ENCODE data around the gene RAD23A. TPM values are rescaled to one million over a fixed set of nuclear protein-coding genes. Genes with fewer than 3 reads are reported as not detected.
"Not testable (repeated sequence)": the region's sequence is repeated elsewhere in the genome, so short reads cannot be mapped to it uniquely, and the experiment has no call there.

The RAD23A gene
- 100 to 1,000 TPM; 117 to 125 TPM for total RNA-seq
- 100 to 1,000 TPM in 2 of 3 donors, 10 to 100 TPM in 1; 78.0 to 114 (median 102) TPM for polyA plus RNA-seq
- total RNA-seq: 62.5 to 189 (median 95.2) reads per million in 6 experiments

GRCh38 chr19:12945479-12946091, at the start of gene RAD23A:
Gene RAD23A, plus strand, starts transcription at chr19:12945862. Its CDS starts 87 bp downstream, at chr19:12945949.
- DNase-seq (peak; percentile 96 to 99 (median 98)), ATAC-seq (peak; percentile 80 to 84)
- peaks cover 16 to 59% (median 48%) of the 10 kb centered on the region in 4 donors for H3K4me1 Mint-ChIP-seq
- no peaks in the 10 kb centered on the region for H3K9me3 Mint-ChIP-seq
- H3K27me3 Mint-ChIP-seq: peaks cover 0 to 2% (median 0%) of the 10 kb centered on the region in 5 donors
- peak within 1 kb of the TSS; percentile 90 to 99 (median 96) for H3K27ac Mint-ChIP-seq
- H3K36me3 Mint-ChIP-seq: peaks cover 0 to 75% (median 18%) of the 10 kb centered on the region in 3 donors
- POLR2A ChIA-PET: interaction anchor here (0.9 to 1.8 kb wide), 6 partner anchors 10 to 173 kb away, joined by 3 to 14 read pairs (median 5); partner anchors contain the start of genes FARSA, GADD45GIP1, NACC1 and SYCE2
- H3K4me3 Mint-ChIP-seq: peak within 1 kb of the TSS; percentile 86 to 99 (median 92)

GRCh38 chr19:12896460-12896859, 49.2 kb upstream of the RAD23A start:
- POLR2A ChIA-PET: interaction anchor here (1.3 to 3.2 kb wide), 4 partner anchors 12 to 58 kb away, joined by 3 to 15 read pairs (median 7); no protein-coding TSS in a partner anchor
- no peak for DNase-seq
- no peak for ATAC-seq
- Mint-ChIP-seq H3K36me3 (peaks cover 0 to 55% (median 9%) of the 10 kb centered on the region in 3 donors), H3K4me1 (peaks cover 3 to 20% (median 9%) of the 10 kb centered on the region in 4 donors), H3K9me3 (no peaks in the 10 kb centered on the region), H3K27me3 (no peaks in the 10 kb centered on the region), H3K27ac (no peak overlapping the region), H3K4me3 (no peak overlapping the region)

- ATAC-seq (peak in 1 of 2 donors; percentile 23), DNase-seq (no peak)
- Mint-ChIP-seq H3K36me3 (peaks cover 0 to 37% (median 7%) of the 10 kb centered on the region in 3 donors), H3K4me3 (no peak overlapping the region), H3K4me1 (peaks cover 0 to under 1% (median under 1%) of the 10 kb centered on the region in 4 donors), H3K27ac (peak overlapping the region in 2 of 10 donors; percentile 7 to 73), H3K9me3 (no peaks in the 10 kb centered on the region), H3K27me3 (no peaks in the 10 kb centered on the region)
- POLR2A ChIA-PET: interaction anchor here (0.6 to 1.9 kb wide), 3 partner anchors 9 to 201 kb away, joined by 3 to 7 read pairs (median 3); partner anchors contain the start of gene GCDH
Observed at GRCh38 chr19:12899891-12900518, 45.7 kb upstream of the RAD23A start.

- ATAC-seq: no peak
- Mint-ChIP-seq H3K4me1 (peaks cover 0 to 2% (median under 1%) of the 10 kb centered on the region in 4 donors), H3K36me3 (peaks cover 0 to 2% (median 0%) of the 10 kb centered on the region in 3 donors), H3K27ac (no peak overlapping the region), H3K27me3 (no peaks in the 10 kb centered on the region), H3K4me3 (no peak overlapping the region), H3K9me3 (no peaks in the 10 kb centered on the region)
- no peak for DNase-seq
- POLR2A ChIA-PET: interaction anchor here (0.6 to 2.1 kb wide), 2 partner anchors 16 to 36 kb away, joined by 4 to 7 read pairs; partner anchors contain the start of gene GCDH
Observed at GRCh38 chr19:12907166-12907565, 38.5 kb upstream of the RAD23A start.

GRCh38 chr19:12912571-12912970, 33.1 kb upstream of the RAD23A start:
- Mint-ChIP-seq H3K27me3 (no peaks in the 10 kb centered on the region), H3K4me3 (no peak overlapping the region), H3K36me3 (no peaks in the 10 kb centered on the region), H3K4me1 (peaks cover 13 to 37% (median 17%) of the 10 kb centered on the region in 4 donors), H3K9me3 (no peaks in the 10 kb centered on the region), H3K27ac (peak overlapping the region in 9 of 10 donors; percentile 23 to 98 (median 81))
- POLR2A ChIA-PET: interaction anchor here (0.5 to 12.8 kb wide), 11 partner anchors 9 to 148 kb away, joined by 3 to 122 read pairs (median 9); partner anchors contain the start of genes CALR, FARSA, GADD45GIP1 and GCDH
- DNase-seq (no peak), ATAC-seq (no peak)

- DNase-seq (no peak), ATAC-seq (no peak)
- no peaks in the 10 kb centered on the region for H3K27me3 Mint-ChIP-seq
- H3K9me3 Mint-ChIP-seq: no peaks in the 10 kb centered on the region
- H3K4me3 Mint-ChIP-seq: peak overlapping the region in 4 of 10 donors; percentile 10 to 82 (median 52)
- POLR2A ChIA-PET: interaction anchor here (0.5 to 12.8 kb wide), 16 partner anchors 10 to 204 kb away, joined by 3 to 122 read pairs (median 5); partner anchors contain the start of genes CALR, FARSA, GADD45GIP1 and GCDH
- H3K4me1 Mint-ChIP-seq: peaks cover 13 to 37% (median 17%) of the 10 kb centered on the region in 4 donors
- H3K27ac Mint-ChIP-seq: peak overlapping the region; percentile 93 to 99 (median 98)
- H3K36me3 Mint-ChIP-seq: no peaks in the 10 kb centered on the region
Observed at GRCh38 chr19:12913011-12913561, 32.6 kb upstream of the RAD23A start.

GRCh38 chr19:12913851-12914690, 31.6 kb upstream of the RAD23A start:
- Mint-ChIP-seq H3K27me3 (peaks cover 0 to under 1% (median 0%) of the 10 kb centered on the region in 5 donors), H3K27ac (peak overlapping the region; percentile 93 to 99 (median 98)), H3K36me3 (no peaks in the 10 kb centered on the region), H3K9me3 (no peaks in the 10 kb centered on the region), H3K4me3 (peak overlapping the region; percentile 60 to 83 (median 75)), H3K4me1 (peaks cover 14 to 44% (median 25%) of the 10 kb centered on the region in 4 donors)
- POLR2A ChIA-PET: interaction anchor here (0.6 to 12.8 kb wide), 20 partner anchors 9 to 190 kb away, joined by 3 to 122 read pairs (median 5); partner anchors contain the start of genes CALR, FARSA, GADD45GIP1 and GCDH
- DNase-seq (peak in 9 of 10 donors; percentile 47 to 81 (median 59)), ATAC-seq (peak; percentile 94 to 95)

GRCh38 chr19:12915860-12916259, 29.8 kb upstream of the RAD23A start:
- not testable (repeated sequence) for DNase-seq, H3K36me3 Mint-ChIP-seq, H3K9me3 Mint-ChIP-seq, ATAC-seq, H3K27me3 Mint-ChIP-seq
- H3K27ac Mint-ChIP-seq: peak overlapping the region in 5 of 10 donors; percentile 16 to 82 (median 55)
- H3K4me1 Mint-ChIP-seq: peaks cover 15 to 50% (median 30%) of the 10 kb centered on the region in 4 donors
- peak overlapping the region in 3 of 10 donors; percentile 28 to 37 (median 36) for H3K4me3 Mint-ChIP-seq
- POLR2A ChIA-PET: interaction anchor here (0.6 to 12.8 kb wide), 7 partner anchors 13 to 219 kb away, joined by 3 to 122 read pairs (median 12); partner anchors contain the start of genes CALR, FARSA, FBXW9 and GCDH

- no peaks in the 10 kb centered on the region for H3K9me3 Mint-ChIP-seq
- H3K27me3 Mint-ChIP-seq: peaks cover 0 to 2% (median 0%) of the 10 kb centered on the region in 5 donors
- no peak for DNase-seq
- POLR2A ChIA-PET: interaction anchor here (1.0 to 12.8 kb wide), 5 partner anchors 14 to 47 kb away, joined by 3 to 122 read pairs (median 9); partner anchors contain the start of genes DNASE2, FARSA and GCDH
- H3K36me3 Mint-ChIP-seq: peaks cover 0 to 6% (median 5%) of the 10 kb centered on the region in 3 donors
- H3K27ac Mint-ChIP-seq: peak overlapping the region in 3 of 10 donors; percentile 24 to 96 (median 67)
- peaks cover 17 to 47% (median 28%) of the 10 kb centered on the region in 4 donors for H3K4me1 Mint-ChIP-seq
- H3K4me3 Mint-ChIP-seq: peak overlapping the region in 9 of 10 donors; percentile 7 to 77 (median 66)
- no peak for ATAC-seq
Observed at GRCh38 chr19:12918253-12918652, 27.4 kb upstream of the RAD23A start.

GRCh38 chr19:12921047-12921446, 24.6 kb upstream of the RAD23A start:
- DNase-seq: no peak
- Mint-ChIP-seq H3K27me3 (peaks cover 0 to 2% (median 0%) of the 10 kb centered on the region in 5 donors), H3K27ac (peak overlapping the region in 5 of 10 donors; percentile 7 to 59 (median 47)), H3K4me3 (peak overlapping the region in 1 of 10 donors; percentile 12), H3K4me1 (peaks cover 6 to 20% (median 13%) of the 10 kb centered on the region in 4 donors), H3K9me3 (no peaks in the 10 kb centered on the region), H3K36me3 (peaks cover 0 to 34% (median 13%) of the 10 kb centered on the region in 3 donors)
- POLR2A ChIA-PET: interaction anchor here (0.7 to 12.8 kb wide), 3 partner anchors 11 to 174 kb away, joined by 3 to 122 read pairs (median 6); partner anchors contain the start of gene FARSA
- ATAC-seq: no peak

- H3K27ac Mint-ChIP-seq: peak overlapping the region in 4 of 10 donors; percentile 7 to 86 (median 50)
- no peak for ATAC-seq
Observed at GRCh38 chr19:12922959-12923358, 22.7 kb upstream of the RAD23A start.

More at GRCh38 chr19:12922959-12923358, 22.7 kb upstream of the RAD23A start:
- DNase-seq: no peak
- POLR2A ChIA-PET: interaction anchor here (1.4 to 12.8 kb wide), 2 partner anchors 9 to 10 kb away, joined by 3 to 122 read pairs; partner anchors contain the start of gene FARSA
- Mint-ChIP-seq H3K4me3 (peak overlapping the region in 1 of 10 donors; percentile 33), H3K9me3 (no peaks in the 10 kb centered on the region), H3K36me3 (peaks cover 0 to 51% (median 19%) of the 10 kb centered on the region in 3 donors), H3K27me3 (peaks cover 0 to 2% (median 0%) of the 10 kb centered on the region in 5 donors), H3K4me1 (peaks cover 6 to 14% (median 13%) of the 10 kb centered on the region in 4 donors)
